ENCODE data around the gene UNC45B.

- TF ChIP-seq POLR2A (IDR thresholded peaks at IDR 0.05; ENCODE audit: low read length) (no peak), GATA1 (IDR thresholded peaks at IDR 0.05; ENCODE audit: low read depth, low read length) (no peak)
These were observed 45.1 kb downstream of the UNC45B start for GRCh38 chr17:35192708-35193107.

Measured in erythroblast (primary cell).